HG03139 (cell line): ENCODE measurements around the gene MFGE8.
"Not testable (repeated sequence)": the region's sequence is repeated elsewhere in the genome, so short reads cannot be mapped to it uniquely, and the experiment has no call there.

Experiments used
- ATAC-seq: cut with Tn5 transposase; IDR thresholded peaks from one replicate; pipeline ENCODE4 v1.9.1; 2021; ENCODE audit not compliant: unreplicated experiment

The MFGE8 gene, protein sequence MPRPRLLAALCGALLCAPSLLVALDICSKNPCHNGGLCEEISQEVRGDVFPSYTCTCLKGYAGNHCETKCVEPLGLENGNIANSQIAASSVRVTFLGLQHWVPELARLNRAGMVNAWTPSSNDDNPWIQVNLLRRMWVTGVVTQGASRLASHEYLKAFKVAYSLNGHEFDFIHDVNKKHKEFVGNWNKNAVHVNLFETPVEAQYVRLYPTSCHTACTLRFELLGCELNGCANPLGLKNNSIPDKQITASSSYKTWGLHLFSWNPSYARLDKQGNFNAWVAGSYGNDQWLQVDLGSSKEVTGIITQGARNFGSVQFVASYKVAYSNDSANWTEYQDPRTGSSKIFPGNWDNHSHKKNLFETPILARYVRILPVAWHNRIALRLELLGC

DNA sequence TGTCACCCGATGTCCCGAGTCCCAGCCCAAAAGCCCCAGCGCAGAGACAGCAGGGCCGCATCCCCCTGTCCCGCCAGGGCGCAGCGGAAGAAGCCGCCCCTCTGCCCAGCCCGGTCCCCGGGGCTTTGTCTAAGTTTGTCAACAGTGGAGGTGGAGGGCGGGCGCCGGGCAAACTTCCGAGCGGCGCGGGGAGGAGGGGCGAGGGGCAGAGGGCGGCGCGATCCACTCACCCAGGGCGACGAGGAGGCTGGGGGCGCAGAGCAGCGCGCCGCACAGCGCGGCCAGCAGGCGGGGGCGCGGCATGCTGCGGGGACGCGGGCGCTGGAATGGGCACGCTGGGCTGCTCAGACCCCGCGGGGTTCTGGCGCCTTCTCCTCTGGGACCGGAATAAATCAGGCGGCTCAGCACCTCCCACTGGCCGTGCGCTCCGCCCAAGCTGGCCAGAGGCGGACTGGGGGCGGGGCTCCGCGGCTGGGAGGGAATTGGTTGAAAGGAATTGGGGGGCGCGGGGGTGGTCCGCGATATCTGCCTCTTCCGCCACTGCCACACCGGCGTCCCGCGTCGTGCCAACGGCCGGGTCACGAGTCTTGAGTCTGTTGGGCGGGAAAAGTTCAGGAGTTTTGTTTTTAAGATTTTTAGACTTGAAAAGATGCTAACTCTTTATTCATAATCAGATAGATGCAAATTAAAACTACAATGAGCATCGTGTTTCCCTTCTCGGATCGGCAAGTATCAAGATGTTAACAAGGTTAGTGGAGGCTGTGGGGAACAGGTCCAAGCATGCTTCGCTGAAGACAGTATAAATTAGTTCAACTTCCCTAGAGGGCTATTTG is at the start of gene MFGE8:
Gene MFGE8, minus strand, starts transcription at position 363 of the 833 bp plus-strand sequence. Its CDS starts 60 bp downstream, at position 303.
- ATAC-seq = peak; percentile 74

DNA sequence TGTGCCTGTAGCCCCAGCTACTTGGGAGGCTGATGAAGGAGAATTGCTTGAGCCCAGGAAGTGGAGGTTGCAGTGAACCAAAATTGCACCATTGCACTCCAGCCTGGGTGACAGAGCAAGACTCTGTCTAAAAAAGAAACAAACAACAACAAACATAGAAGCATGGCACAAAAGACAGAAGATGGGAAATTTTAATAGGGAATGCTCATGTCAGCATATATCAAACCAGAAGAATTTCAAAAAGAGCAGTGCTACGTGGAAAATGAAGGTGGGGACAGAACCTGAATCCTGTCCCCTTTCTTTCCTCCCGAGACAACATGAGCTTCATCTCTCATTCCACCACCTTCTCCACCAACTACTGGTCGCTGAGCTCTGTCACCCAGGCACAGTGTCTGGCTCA is 46.3 kb upstream of the MFGE8 start:
- ATAC-seq = no peak

DNA sequence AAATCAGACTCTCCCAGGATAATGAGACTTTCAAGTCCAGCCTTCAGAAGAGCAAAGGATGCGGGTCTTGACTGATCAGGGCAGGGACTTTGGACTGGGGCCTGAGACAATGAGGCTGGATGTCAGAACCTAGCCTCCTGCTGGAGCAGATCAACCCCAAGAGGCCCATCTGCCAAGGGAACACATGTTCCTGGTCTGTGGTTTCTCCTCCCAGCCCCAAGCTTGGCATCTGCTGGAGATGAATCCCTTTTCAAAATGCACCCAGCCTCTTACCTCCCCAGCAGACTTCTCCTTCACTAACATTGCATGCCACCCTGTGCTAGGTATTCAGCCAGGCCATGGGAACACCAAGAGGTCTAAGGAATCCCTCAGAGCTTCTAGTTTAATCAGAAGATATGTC is 43.7 kb upstream of the MFGE8 start:
- ATAC-seq = no peak

DNA sequence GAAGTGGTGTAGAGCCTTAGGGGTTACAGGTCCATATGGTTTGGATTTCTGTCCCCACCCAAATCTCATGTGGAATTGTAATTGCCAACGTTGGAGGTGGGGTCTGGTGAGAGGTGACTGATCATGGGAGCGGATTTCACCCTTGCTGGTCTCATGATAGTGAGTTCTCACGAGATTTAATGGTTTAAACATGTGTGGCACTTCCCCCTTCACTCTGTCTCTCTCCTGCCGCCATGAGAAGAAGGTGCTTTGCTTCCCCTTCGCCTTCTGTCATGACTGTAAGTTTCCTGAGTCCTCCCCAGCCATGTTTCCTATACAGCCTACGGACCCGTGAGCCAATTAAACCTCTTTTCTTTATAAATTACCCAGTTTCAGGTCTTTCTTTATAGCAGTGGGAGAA is 43.1 kb upstream of the MFGE8 start:
- no peak for ATAC-seq

DNA sequence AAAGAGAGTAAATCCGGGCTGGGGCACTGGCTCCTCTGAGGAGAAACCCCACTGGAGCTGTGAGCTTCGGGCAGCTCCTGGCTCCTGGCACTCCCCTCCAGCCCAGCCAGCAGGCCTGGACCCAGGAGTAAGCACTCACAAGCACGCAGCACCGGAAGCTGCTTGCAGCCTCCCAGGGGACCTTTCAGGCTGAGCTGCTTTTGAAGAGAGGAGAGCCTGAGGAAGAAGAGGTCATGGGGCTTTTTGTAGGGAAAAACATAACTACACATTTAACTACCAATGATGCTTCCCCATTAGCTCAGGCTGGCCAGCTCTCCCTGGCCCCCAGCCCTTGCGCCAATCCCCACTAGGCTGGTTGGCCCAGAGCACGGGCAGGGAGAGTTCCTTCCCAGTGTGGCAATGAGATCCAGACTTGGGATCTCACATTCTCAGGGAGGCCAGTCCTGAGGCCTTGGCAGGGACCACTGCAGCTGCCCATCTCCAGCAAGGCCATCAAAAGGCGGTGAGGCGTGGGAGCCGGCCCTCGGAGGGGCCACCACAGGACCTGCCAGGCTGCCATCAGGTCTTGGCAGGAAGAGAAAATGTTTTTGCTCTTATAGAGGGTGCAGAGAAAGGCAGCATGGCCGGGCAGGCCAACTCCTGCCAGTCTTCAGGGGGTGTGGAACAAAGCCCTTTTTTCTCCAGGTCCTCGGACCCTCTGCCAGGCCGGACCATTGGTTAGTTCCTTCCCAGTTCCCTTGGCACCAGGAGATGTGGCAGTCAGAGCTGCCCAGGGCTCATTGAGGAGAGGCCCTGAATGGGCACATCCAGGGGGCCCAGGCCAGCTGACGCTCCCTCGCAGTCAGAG is 41.5 kb upstream of the MFGE8 start:
- ATAC-seq = no peak

DNA sequence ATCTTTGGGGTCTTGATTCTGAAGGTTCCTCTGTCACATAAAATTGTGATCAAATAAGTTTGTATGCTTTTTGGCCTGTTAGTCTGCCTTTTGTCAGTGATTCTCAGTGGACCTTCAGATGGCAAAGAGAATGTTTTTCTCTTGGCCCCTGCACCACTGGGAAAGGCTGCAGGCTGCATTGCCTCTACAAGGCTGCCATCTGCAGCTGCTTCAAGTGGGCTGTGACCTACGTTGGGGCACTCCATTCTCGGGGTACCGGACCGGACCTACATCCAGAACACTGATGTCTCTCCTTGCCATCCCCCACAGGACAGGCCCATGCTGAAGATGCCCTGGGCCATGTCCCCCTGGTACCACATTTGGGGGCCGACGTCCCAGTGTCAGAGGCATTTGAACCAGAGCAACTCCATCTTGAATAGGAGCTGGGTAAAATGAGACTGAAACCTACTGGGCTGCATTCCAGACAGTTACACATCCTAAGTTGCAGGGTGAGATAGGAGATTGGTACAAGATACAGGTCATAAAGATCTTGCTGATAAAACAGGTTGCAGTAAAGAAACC is 37.5 kb upstream of the MFGE8 start:
- ATAC-seq = no peak

DNA sequence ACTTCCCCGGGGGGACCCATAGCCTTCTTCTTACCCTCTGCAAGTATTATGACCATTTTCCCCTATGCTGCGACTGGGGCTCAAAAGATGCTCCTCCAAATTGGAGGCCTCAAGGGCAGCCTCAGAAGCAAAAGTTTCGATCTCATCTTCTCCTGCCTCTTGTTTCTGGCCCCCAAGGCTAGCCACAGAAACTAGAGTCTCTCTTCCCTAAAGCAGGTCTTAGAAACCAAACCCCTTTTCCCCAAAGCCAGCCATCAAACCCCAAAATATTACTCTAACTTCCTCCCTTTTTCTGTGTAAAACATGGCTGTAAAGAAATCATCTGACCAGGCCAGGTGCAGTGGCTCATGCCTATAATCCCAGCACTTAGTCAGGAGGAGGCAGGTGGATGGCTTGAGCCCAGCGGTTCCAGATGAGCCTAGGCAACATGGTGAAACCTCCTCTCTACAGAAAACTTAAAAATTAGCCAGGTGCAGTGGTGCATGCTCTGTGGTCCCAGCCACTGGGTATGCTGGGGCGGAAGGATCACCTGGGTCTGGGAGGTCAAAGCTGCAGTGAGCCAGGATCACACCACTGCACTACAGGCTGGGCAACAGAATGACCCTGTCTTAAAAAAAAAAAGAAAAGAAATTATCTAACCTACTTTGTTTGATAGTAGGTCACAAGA is 36.7 kb upstream of the MFGE8 start:
- peak; percentile 69 for ATAC-seq

DNA sequence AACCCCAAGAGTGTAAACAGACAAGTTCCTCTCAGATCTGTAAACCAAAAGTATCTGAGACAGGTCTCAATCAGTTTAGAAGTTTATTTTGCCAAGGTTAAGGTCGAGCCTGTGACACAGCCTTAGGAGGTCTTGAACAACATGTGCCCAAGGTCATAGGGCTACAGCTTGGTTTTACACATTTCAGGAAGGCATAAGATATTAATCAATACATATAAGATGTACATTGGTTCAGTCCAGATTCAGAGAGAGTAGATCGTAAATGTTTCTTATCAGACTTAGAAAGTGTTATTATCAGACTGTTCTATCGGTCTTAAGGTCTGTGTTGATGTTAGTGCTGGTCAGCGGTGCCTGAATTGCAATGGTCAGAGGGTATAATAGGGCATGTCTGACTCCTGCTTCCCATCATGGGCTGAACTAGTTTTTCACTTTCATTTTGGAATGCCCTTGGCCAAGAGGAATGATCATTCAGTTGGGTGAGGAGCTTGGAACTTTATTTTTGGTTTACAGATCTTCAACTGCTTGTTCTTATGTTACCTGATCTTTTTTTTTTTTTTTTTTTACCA is 27.0 kb upstream of the MFGE8 start:
- no peak for ATAC-seq

DNA sequence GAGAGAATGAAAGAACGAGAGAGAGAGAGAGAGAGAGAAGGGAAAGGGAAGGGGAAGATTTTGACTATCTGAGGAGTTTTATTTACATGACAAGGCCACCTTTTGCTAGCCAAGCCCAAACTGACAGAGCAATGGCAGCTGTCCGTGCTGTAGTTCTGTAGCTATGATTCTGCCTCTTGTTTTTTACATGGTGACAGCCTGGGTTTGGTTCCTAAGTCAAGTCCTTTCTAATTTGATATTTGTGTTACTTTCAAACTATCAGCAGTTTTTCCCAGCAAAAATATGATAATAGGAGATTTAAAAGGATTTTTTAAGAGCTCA is 26.3 kb upstream of the MFGE8 start:
- no peak for ATAC-seq

DNA sequence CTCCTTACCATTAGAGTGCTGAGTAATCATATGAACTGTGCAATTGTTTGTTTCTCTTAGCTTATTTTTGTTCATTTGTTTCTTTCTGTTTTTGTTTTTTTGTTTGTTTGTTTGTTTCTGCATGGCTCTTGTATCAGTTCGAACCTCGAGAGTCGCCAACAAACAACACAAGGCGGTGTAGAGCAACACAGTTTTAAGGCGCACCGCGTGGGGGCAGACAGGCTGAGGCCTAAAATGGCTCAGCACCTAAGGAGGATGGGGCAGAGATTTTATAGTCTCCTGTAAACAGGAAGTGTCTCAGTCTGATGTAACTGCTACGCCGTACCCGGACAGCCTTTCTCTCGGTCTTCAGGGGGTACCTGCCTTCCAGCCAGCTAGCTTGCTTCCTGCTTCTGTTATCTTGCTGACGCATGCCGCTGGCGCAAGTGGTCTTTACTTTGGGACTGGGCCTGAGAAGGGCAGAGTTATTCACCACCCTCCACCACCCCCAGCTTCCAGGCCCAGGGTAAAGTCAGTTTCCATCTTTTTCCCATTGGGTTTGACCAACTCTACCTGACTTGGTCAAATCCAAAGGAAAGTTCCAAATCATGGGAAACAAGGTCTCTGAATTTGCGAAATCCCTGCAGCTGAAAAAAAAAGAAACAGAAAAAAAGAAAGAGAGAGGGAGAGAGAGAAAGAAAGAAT is 25.8 kb upstream of the MFGE8 start:
- ATAC-seq = no peak

DNA sequence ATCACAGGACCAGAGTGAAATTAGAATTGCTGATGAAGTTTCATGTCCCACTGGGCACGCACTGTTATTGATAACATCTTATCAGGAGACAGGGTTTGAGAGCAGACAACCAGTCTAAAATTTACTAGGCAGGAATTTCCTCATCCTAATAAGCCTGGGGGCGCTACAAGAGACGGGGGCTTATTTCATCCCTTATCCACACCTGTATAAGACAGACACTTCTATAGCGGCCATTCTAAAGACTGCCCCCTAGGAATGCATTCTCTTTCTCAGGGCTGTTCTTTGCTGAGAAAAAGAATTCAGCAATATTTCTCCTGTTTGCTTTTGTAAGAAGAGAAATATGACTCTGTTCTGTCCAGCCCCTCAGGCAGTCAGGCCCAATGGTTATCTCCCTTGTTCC is 21.3 kb upstream of the MFGE8 start:
- ATAC-seq = not testable (repeated sequence)

DNA sequence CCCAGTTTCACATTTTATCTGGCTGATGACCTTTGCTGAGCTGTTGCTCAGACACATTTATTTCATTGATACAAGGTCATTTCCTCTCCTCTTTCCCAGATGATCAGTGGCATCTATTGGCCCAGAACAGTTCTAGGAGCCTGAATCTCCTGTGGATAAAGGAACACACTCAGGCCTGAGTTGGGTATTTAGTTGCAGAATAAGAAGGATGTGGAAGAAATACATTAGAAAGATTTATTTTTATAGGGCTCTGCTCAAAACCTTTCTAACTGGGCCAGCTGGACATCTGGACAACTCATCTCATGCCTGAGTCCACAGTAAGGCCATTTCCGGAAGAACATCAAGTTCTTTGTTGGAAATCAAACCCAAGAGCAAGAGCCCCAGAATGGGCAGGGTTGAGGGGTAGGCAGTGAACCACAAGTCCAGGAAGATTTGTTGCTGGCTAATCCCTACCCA is 19.7 kb upstream of the MFGE8 start:
- ATAC-seq = no peak

DNA sequence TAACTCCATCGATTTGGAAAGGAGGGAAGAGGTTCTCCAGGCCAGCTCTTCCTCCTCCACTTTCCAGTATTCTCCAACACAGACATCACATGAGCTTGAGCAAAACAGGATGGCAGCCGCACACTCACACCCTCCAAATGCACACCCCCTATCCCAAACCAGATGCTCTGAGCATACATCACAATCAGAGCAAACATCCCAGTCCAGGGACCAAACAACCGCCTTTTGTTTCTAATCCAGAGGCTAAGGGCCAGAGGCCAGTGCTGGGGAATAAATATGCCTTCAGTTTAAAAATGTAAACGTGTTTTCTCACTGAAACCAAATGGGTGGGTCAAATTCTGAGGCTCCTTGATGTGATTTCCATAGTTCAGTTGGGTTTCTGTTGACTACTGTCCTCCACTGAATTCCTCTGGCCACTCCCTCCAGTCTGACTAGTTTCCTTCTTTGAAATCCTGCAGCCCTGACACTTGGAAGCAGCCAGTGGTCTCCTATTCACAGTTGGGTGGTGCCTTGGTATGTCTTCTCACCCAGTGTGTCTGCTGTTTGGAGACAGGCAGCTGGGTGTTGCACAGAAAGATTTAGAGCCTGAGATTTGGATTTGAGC is 19.2 kb upstream of the MFGE8 start:
- no peak for ATAC-seq

DNA sequence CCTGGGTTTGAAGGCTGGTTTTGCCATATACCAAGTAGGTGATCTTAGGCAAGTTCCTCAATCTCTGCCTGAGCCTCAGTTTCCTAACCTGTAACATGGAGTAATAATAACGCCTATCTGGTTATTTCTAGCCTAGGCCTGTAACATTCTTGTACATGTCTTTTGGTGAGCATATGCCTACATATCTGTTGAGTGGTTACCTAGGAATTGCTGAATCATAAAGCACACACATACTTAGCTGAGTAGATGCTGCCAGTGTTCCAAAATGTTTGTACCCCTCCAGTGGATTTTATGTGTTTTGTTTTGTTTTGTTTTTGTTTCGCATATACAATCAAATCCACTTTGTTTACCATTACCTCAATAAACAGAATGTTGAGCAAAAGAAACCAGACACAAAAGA is 17.4 kb upstream of the MFGE8 start:
- ATAC-seq = no peak

DNA sequence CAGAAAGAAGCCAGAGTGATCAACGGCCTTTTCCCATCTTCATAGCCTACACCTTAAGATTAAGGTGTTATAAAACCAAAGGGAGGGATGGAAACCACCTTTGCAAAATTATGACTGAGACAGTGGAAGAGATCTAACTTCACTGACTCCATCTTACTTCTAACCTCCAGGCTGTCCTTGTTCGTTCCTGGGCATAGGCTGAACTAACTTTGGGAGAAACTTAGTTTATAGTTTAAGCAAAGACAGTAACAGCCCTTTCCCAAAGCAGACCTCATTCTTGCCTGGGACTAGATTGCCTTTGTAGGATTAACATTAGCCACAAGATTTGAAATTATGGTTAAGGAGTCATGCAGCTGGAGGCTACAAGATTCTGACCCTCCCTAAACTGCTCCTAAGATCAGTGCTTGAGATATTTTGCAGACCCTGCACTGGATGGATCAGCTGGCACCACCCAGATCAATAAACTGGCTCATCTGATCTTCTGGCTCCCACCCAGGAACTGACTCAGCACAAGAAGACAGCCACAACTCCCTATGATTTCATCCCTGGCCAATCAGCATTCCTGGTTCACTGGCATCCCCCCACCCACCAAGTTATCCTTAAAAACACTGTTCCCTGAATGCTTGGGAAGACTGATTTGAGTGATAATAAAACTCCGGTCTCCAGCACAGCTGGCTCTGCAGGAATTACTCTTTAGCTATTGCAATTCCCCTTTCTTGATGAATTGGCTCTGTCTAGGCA is 16.3 kb upstream of the MFGE8 start:
- not testable (repeated sequence) for ATAC-seq

DNA sequence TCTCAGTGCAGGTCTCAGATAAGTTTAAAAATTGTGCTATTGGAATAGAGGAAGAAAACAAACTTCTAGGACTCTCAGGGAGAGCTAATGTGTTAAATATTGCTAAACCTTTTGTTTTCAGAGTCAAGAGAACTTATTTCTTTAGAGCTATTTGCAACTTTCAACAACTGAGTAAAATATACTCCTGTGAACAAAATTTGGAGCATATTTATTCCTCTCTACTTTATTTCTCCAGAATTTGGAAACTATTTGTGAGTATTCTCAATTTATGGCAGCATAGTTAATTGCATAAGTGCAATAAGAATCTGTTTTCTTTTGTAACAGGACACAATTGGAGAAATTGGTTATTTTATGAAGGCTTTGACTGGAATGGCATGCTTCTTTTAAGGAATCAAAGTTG is 15.0 kb upstream of the MFGE8 start:
- not testable (repeated sequence) for ATAC-seq

DNA sequence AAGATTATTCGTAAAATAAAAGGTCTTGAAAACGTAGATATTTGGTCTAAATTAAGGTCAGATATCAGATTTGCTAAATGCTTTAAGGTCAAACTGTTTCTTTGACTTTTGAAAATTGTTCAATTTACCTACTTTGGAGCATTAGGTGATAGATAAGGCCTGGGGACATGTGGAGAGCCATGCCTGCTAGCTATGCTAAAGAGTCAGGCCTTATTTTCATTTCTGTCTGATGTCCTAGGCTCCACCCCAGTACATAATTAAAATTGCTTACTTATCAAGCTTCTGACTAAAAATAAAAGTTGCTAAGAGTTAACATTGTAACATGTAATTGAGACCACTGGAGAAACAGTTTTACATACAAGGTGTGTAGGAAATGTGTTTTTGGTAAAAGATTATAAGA is 12.5 kb upstream of the MFGE8 start:
- not testable (repeated sequence) for ATAC-seq

DNA sequence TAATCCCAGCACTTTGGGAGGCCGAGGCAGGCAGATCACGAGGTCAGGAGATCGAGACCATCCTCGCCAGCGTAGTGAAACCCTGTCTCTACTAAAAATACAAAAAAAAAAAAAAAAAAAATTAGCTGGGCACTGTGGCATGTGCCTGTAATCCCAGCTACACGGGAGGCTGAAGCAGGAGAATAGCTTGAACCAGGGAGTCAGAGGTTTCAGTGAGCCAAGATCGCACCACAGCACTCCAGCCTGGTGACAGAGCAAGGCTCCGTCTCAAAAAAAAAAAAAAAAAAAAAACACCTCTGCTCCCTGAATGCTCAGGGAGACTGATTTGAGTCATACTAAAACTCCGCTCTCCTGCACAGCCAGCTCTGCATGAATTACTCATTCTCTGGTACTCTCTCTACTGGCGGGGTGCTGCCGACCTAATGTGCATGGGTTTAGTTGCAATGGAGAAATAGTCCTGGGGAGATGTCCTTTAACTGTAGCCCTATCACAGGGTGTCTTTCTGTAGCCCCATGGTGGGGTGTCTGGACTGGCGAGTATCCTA is 7.8 kb upstream of the MFGE8 start:
- peak; percentile 59 for ATAC-seq
